Coronary artery (tissue), 2 donors: ENCODE results near the gene SPATS2L.
A peak's percentile ranks its signal among the peaks of the same experiment; 100 is the strongest.

ENCODE experiments used
- DNase-seq: peaks from one replicate; pipeline ENCODE4 v3.0.0-alpha.2; 2017; ENCODE audit warnings: low spot score
- H3K27ac ChIP-seq, 2 donors: fragments of 200-600 bp; sonication (generic); one replicate each; pipeline ENCODE4 v1.5.1; 2016 to 2019
- H3K4me3 ChIP-seq: fragments of 200-600 bp; sonication (generic); 2 replicates; pipeline ENCODE4 v1.5.1; 2016; ENCODE audit warnings: mild to moderate bottlenecking, moderate library complexity
- CTCF ChIP-seq: fragments of 200-600 bp; sonication (generic); IDR thresholded peaks from one replicate; pipeline ENCODE4 v1.5.1; 2019; ENCODE audit warnings: antibody characterized with exemption

SPATS2L gene

GRCh38 chr2:200330351-200331060, 24.0 kb downstream of the SPATS2L start:
- Histone ChIP-seq H3K27ac (no peak overlapping the region), H3K4me3 (no peak overlapping the region)
- TF ChIP-seq CTCF: no peak
- DNase-seq: no peak

GRCh38 chr2:200331061-200331400, 24.5 kb downstream of the SPATS2L start:
- no peak for DNase-seq
- no peak overlapping the region for H3K4me3 ChIP-seq
- TF ChIP-seq CTCF: no peak
- no peak overlapping the region for H3K27ac ChIP-seq

GRCh38 chr2:200335657-200336056, 29.2 kb downstream of the SPATS2L start:
- Histone ChIP-seq H3K27ac (no peak overlapping the region), H3K4me3 (no peak overlapping the region)
- DNase-seq: no peak
- TF ChIP-seq CTCF: no peak

- peak overlapping the region in 1 of 2 donors; percentile 46 for H3K27ac ChIP-seq
- no peak for TF ChIP-seq CTCF
- H3K4me3 ChIP-seq: no peak overlapping the region
- no peak for DNase-seq
These were observed 30.6 kb downstream of the SPATS2L start for GRCh38 chr2:200336980-200337615.

GRCh38 chr2:200337621-200338020, 31.1 kb downstream of the SPATS2L start:
- H3K4me3 ChIP-seq: no peak overlapping the region
- peak overlapping the region in 1 of 2 donors; percentile 46 for H3K27ac ChIP-seq
- TF ChIP-seq CTCF: no peak
- DNase-seq: no peak

GRCh38 chr2:200338692-200339091, 32.2 kb downstream of the SPATS2L start:
- Histone ChIP-seq H3K4me3 (no peak overlapping the region), H3K27ac (peak overlapping the region in 1 of 2 donors; percentile 13)
- DNase-seq: no peak
- no peak for TF ChIP-seq CTCF
